HCT116 (cell line): ENCODE measurements around the gene VIT.

Source experiments
- CEBPB ChIP-seq: IDR thresholded peaks from 2 replicates; pipeline ENCODE4 v1.6.1; 2012; ENCODE audit warnings: low read depth
- CTCF ChIP-seq, 3 experiments: fragments of 200-600 bp in 1 of 3; sonication (generic) in 1 of 3; IDR thresholded peaks in 2 of 3; conservative IDR thresholded peaks in 1 of 3; 2 replicates each; pipeline ENCODE4 v1.5.1; 2012 to 2017; ENCODE audit warnings: low read depth in 2 of 3, low read length in 2 of 3, antibody characterized with exemption in 1 of 3, borderline replicate concordance in 1 of 3, control low read depth in 1 of 3, mild to moderate bottlenecking in 1 of 3, mixed read lengths in 1 of 3, mixed run types in 1 of 3, moderate library complexity in 1 of 3; ENCODE audit not compliant: insufficient read depth in 1 of 3
- EZH2 ChIP-seq: fragments of 200-600 bp; sonication (generic); IDR thresholded peaks from 2 replicates; pipeline ENCODE4 v1.6.1; 2017; ENCODE audit warnings: antibody characterized with exemption, mixed run types
- EZH2phosphoT487 ChIP-seq: fragments of 200-600 bp; IDR thresholded peaks from 2 replicates; pipeline ENCODE4 v1.6.1; 2018; ENCODE audit warnings: antibody characterized with exemption, borderline replicate concordance
- FOSL1 ChIP-seq: IDR thresholded peaks from 2 replicates; pipeline ENCODE4 v1.6.1; 2012; ENCODE audit warnings: low read depth
- POLR2A ChIP-seq: IDR thresholded peaks from 2 replicates; pipeline ENCODE4 v1.7.0; 2011; ENCODE audit warnings: borderline replicate concordance; ENCODE audit not compliant: insufficient read depth, insufficient read length; ENCODE audit errors: extremely low read depth
- POLR2AphosphoS5 ChIP-seq: IDR thresholded peaks from 2 replicates; pipeline ENCODE4 v1.6.1; 2011; ENCODE audit warnings: mild to moderate bottlenecking, low read depth, low read length, moderate library complexity
- RAD21 ChIP-seq: IDR thresholded peaks from 2 replicates; pipeline ENCODE4 v1.6.1; 2012; ENCODE audit warnings: low read depth, mild to moderate bottlenecking
- SIN3A ChIP-seq: IDR thresholded peaks from 2 replicates; pipeline ENCODE4 v1.6.1; 2012; ENCODE audit warnings: low read depth
- SP1 ChIP-seq: IDR thresholded peaks from 2 replicates; pipeline ENCODE4 v1.6.1; 2012; ENCODE audit warnings: low read depth
- YY1 ChIP-seq: IDR thresholded peaks from 2 replicates; pipeline ENCODE4 v1.6.1; 2011; ENCODE audit warnings: low read length, low read depth, moderate library complexity, mild to moderate bottlenecking; ENCODE audit not compliant: insufficient replicate concordance; ENCODE audit errors: extremely low read depth
- ZFX ChIP-seq: fragments of 450-650 bp; IDR thresholded peaks from 2 replicates; pipeline ENCODE4 v1.6.1; 2017
- TF ChIP-seq, protein P1 (sequence below): IDR thresholded peaks from 2 replicates; pipeline ENCODE4 v1.6.1; 2012; ENCODE audit warnings: low read depth

DNA sequence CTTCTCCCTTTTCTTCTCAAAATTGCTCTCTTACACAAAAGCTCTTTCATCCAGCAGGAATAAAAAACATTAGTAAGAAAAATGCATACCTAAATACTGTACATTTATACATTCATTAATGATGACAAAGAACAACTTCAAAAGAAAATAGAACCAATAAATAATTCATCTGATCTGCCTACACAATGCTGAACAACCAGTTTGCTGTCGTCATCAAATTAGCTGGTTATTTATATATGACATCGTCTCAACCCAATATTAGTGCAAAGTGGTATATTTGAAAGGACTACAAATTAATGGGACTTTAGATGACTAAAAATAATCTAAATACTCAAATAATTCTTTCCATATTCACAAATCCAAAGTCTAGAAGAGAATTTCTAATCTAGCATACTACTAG is 24.8 kb upstream of the VIT start:
- TF ChIP-seq CEBPB (no peak), POLR2AphosphoS5 (no peak), SP1 (no peak), CTCF (IDR thresholded peaks at IDR 0.05 in 2 of 3, conservative IDR thresholded peaks at IDR 0.05 in 1 of 3; ENCODE audit: borderline replicate concordance in 1 of 3, insufficient read depth in 1 of 3, low read depth in 2 of 3, low read length in 2 of 3) (no peak), EZH2phosphoT487 (no peak), POLR2A (no peak), EZH2 (no peak), RAD21 (no peak), SIN3A (no peak), FOSL1 (no peak), YY1 (no peak), ZFX (no peak)
- TF ChIP-seq, protein P1, sequence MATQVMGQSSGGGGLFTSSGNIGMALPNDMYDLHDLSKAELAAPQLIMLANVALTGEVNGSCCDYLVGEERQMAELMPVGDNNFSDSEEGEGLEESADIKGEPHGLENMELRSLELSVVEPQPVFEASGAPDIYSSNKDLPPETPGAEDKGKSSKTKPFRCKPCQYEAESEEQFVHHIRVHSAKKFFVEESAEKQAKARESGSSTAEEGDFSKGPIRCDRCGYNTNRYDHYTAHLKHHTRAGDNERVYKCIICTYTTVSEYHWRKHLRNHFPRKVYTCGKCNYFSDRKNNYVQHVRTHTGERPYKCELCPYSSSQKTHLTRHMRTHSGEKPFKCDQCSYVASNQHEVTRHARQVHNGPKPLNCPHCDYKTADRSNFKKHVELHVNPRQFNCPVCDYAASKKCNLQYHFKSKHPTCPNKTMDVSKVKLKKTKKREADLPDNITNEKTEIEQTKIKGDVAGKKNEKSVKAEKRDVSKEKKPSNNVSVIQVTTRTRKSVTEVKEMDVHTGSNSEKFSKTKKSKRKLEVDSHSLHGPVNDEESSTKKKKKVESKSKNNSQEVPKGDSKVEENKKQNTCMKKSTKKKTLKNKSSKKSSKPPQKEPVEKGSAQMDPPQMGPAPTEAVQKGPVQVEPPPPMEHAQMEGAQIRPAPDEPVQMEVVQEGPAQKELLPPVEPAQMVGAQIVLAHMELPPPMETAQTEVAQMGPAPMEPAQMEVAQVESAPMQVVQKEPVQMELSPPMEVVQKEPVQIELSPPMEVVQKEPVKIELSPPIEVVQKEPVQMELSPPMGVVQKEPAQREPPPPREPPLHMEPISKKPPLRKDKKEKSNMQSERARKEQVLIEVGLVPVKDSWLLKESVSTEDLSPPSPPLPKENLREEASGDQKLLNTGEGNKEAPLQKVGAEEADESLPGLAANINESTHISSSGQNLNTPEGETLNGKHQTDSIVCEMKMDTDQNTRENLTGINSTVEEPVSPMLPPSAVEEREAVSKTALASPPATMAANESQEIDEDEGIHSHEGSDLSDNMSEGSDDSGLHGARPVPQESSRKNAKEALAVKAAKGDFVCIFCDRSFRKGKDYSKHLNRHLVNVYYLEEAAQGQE = no peak
